Measurements from ENCODE around the gene SLC10A7. TPM values are rescaled to one million over a fixed set of nuclear protein-coding genes. Genes with fewer than 3 reads are reported as not detected.
A peak's percentile ranks its signal among the peaks of the same experiment; 100 is the strongest.

Gene SLC10A7
- total and polyA plus RNA-seq, 2 of the 4 experiments (the other 2 are of a cell fraction) = 5.2 to 8.4 TPM

- intact Hi-C loops (cut with micrococcal nuclease) = no loop called here
- Histone ChIP-seq H3K4me2 (ENCODE audit: low read depth, low read length) (peak overlapping the region; percentile 10; the same call in 1 of the 2 replicates), H3K36me3 (ENCODE audit: control insufficient read depth, insufficient read depth, low read length) (no peaks in the 10 kb centered on the region), H2AK9ac (replicated peaks; ENCODE audit: low read depth, low read length, poor library complexity) (no peak overlapping the region), H3K27ac (ENCODE audit: insufficient read depth, low read length) (no peak overlapping the region), H2BK15ac (ENCODE audit: low read depth, low read length) (peak overlapping the region; percentile 63; the same call in 1 of the 3 replicates), H2BK5ac (ENCODE audit: low read depth, low read length, poor library complexity, severe bottlenecking) (peak overlapping the region; percentile 96), H3K4me3 (ENCODE audit: insufficient read depth, low read depth, low read length) (no peak overlapping the region), H3K4me1 (ENCODE audit: control insufficient read depth, insufficient read depth, low read length) (peaks cover 8% of the 10 kb centered on the region), H4K20me1 (ENCODE audit: insufficient read depth, low read length) (no peaks in the 10 kb centered on the region), H3K18ac (ENCODE audit: low read depth, low read length) (no peak overlapping the region), H2BK20ac (ENCODE audit: low read depth, low read length) (peak overlapping the region; percentile 70), H3K4ac (ENCODE audit: low read depth, low read length) (peak overlapping the region; percentile 59; the same call in 1 of the 2 replicates), H3K23ac (ENCODE audit: low read depth, low read length) (peak overlapping the region; percentile 31; the same call in 1 of the 2 replicates), H4K91ac (ENCODE audit: insufficient read depth, low read depth, low read length) (no peak overlapping the region), H2AK5ac (ENCODE audit: low read depth, low read length) (no peak overlapping the region), H3K14ac (replicated peaks; ENCODE audit: low read depth, low read length) (peak overlapping the region; percentile 66; the same call in 1 of the 2 replicates), H4K8ac (ENCODE audit: low read depth in 2 of 2, low read length in 2 of 2) (peak overlapping the region; percentile 37 to 73; a peak in 3 of 4 replicates), H3K27me3 (ENCODE audit: control insufficient read depth, insufficient read depth, low read length) (no peaks in the 10 kb centered on the region), H3K9me1 (ENCODE audit: insufficient read depth, low read length) (peaks cover 3% of the 10 kb centered on the region; the same call in 1 of the 2 replicates), H3K9me3 (ENCODE audit: control insufficient read depth, insufficient read depth, low read length) (no peaks in the 10 kb centered on the region), H4K5ac (ENCODE audit: low read depth, low read length) (no peak overlapping the region), H3K79me1 (ENCODE audit: low read depth in 1 of 2, low read length in 2 of 2) (peaks cover 0 to 20% of the 10 kb centered on the region in 2 experiments; a peak in 2 of 4 replicates), H2BK120ac (ENCODE audit: low read depth, low read length) (peak overlapping the region; percentile 89), H3K9ac (ENCODE audit: low read depth, low read length) (no peak overlapping the region), H3K56ac (ENCODE audit: extremely low read depth, insufficient read depth, low read length) (no peak overlapping the region), H2AFZ (replicated peaks; ENCODE audit: low read length, poor library complexity) (no peak overlapping the region)
- no CpG with 5 or more reads among the region's 4 CpGs for WGBS, 2 experiments (ENCODE audit: extremely low coverage in 2 of 2, insufficient read length in 1 of 2)
- BruUV-seq (replicated peaks) = no TSS peak
- in situ Hi-C loops (cut with MboI; ENCODE audit: low sequenced_read_pairs) = loop anchor here (10.0 to 25.0 kb wide), 2 partner anchors 764 to 1257 kb away; no protein-coding TSS in a partner anchor
- CTCF ChIA-PET = no interaction called here
- DNase-seq (peak; percentile 59), ATAC-seq (ENCODE audit: low read depth) (peak; percentile 16; the same call in 1 of the 2 replicates)
- dilution Hi-C loops (cut with HindIII; ENCODE audit: low sequenced_read_pairs, unreplicated experiment) = no loop called here
- POLR2A ChIA-PET (ENCODE audit: unreplicated experiment) = no interaction called here
- TF ChIP-seq USF2 (IDR thresholded peaks at IDR 0.05; ENCODE audit: low read depth, low read length) (no peak), BHLHE40 (IDR thresholded peaks at IDR 0.05; ENCODE audit: low read depth, low read length) (no peak), POLR2A (IDR thresholded peaks at IDR 0.05; ENCODE audit: low read depth, low read length) (no peak), FOS (IDR thresholded peaks at IDR 0.05; ENCODE audit: low read depth, low read length) (peak; percentile 43; the same call in 1 of the 2 replicates)
Measured at GRCh38 chr4:146330392-146330791, 191.3 kb downstream of the SLC10A7 start.
